NCI-H2196 (cell line): Measurements from ENCODE around the gene ACRBP.
"Not testable (repeated sequence)": the region's sequence is repeated elsewhere in the genome, so short reads cannot be mapped to it uniquely, and the experiment has no call there.

Experiments used
- DNase-seq: peaks from one replicate; lab custom pipeline; 2025; ENCODE audit not compliant: unreplicated experiment; lab: John Stamatoyannopoulos, UW

The ACRBP gene

DNA sequence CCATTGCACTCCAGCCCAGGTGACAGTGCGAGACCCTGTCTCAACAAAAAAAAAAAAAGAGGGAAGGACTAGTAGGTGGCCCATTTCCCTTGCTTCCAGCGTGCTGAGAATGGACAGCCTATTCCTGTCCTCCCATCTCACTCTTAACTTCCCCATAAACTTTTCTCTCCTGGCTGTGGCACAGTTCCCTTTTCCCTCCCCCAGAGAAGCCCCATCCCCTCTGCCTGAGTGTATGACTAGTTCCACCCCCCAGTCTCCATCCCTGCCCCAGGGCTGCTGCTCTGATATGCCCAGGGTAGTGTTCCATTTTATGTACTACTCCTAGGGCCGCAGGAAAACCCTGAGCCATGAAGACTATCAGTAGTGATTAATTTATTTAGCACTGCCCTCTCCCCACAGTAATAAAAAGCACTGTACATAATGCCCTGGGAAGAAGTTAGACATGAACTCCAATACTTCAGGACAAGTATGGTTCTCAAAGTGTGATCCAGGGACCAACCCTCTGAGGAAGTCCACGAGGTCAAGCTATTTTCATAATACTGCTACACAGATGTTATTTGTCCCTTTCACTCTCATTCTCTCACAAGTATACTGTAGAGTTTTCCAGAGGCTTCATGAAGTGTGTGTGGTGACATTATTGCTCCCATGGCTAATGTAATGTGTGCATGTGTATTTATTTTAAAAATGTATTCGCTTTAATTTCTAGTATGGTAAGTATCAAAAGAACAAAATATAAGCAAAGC is 28.6 kb downstream of the ACRBP start:
- DNase-seq: no peak

DNA sequence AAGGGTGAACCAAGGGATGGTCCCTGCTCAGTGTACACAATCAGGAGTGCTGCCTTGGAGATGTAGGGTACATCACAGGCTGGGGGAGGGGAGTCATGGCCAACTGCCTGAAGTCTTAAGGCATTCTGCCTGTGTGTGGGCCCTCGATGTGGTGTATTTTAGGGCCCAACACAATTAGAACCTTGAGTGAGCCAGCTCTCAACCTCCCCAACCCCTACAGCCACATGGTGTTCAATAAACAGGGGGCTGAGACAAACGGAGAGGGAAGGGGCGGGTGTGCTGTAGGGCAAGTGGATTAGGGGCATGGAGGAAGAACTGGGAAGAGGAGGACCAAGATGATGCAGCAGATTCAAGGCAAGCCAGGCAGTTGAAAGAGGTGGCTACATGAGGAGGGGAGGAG is 31.4 kb downstream of the ACRBP start:
- DNase-seq: no peak

DNA sequence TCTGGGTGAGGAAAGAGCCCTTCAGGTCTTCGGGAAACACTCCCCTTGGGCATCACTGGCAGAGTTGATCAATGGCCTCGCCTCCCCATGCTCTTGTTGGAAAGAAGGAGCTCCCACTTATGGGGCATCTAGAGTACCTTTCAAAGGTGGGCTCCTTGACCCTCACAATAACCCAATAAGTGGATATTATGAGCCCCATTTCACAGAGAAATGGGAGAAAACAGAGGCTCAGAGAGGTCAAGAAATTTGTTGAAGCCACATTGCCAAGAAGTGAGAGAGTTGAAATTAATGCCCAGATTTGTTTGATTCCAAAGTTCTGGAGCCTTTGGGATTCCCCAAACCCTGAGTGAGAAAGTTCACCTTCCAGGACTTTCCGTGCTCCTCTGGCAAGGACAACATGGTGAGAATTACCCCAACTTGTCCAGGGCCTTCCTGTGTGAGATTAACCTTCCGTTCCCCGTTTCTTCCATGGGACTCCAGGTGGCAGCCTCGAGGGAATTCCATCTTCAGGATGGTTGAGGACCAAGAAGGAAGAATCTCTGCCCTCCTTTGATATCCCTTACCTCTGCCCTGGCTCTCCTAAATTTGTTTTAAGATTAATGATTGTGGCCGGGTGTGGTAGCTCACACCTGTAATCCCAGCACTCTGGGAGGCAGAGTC is 32.6 kb downstream of the ACRBP start:
- no peak for DNase-seq

DNA sequence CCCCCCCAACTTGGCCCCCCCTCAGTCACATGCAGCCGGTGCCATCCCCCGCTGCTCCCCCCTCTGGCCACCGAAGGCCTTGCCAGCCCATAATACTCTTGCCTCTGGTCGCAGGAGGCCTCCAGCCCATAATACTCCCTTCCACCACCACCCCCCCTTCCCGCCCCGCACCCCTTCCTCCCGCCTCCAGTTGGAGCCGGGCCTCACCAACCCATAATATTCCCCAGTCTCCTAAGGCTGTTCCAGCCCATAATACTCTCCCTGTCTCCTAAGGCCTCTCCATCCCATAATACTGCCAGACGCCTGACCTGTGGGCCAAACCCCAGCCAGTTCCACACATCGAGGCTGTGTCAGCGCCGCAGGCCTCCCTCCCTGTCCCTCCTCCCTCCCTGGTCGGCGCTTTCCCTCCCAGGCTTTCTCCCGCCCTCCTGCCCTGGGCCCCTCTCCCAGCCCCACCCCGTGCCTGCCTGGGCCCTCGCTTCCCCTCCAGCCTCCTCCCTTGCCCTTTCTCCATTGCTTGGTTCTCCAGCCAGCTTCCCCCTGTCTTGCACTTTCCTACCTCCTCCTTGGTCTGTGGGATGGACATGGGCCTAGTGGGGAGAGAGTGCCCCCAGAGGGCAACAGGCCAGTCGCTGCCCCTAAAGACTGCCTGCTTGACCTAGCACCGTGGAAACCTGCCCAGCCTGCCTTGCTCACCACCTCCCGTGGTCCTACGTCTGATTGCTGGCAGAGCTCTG is 33.3 kb downstream of the ACRBP start:
- peak; percentile 82 for DNase-seq

DNA sequence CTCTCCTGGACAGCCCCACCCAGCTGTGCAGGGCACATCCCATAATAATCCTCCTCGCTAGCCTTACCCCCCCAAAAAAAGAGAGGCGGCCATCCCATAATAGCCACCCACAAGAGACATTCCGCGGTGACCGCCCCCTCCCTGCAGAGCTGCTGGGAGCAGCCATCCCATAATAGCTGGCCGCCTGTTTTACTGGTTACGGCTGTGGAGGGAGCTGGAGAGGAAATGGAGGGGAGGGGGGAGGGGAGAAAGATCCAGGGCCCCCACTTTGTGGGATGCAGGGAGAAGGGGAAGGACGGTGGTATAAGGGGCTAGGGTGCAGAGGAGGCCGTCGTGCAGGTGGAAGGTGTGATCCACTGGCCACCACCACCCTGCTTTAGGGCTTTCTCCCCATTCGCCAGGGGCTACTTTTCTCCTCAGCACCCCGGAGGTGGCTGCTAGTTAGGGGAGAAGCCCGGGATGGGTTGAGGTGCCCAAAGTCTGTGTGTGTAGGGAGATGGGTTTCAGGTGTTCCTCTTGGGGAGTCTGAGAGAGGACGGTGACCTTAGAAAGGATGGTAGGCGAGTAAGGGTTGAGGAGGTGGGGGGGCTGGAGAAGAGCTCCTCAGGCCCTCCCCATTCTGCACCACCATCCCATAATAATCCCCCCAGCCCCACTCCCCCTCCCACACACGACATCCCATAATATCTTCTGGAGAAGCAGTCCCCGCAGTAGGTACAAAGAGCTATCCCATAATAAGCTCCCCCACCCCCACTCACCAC is 34.0 kb downstream of the ACRBP start:
- DNase-seq: peak; percentile 87

DNA sequence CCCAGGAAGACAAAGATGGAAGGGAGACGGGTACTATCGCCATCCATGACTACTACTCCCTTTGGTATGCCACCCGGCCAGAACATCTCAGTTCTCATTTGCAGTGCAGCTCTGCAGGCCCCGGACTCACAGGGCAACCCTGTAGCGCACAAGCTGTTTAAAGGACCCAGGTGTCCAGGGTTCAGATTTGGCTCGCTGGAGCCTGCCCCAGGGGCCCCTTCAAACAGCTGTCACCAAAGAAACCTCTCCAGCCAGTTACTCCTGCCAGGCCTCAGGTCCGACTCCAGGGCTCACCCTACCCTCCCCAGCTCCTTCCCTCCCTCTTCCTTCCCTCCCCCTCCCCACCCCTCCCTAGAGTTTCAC is 34.6 kb downstream of the ACRBP start:
- DNase-seq: no peak

DNA sequence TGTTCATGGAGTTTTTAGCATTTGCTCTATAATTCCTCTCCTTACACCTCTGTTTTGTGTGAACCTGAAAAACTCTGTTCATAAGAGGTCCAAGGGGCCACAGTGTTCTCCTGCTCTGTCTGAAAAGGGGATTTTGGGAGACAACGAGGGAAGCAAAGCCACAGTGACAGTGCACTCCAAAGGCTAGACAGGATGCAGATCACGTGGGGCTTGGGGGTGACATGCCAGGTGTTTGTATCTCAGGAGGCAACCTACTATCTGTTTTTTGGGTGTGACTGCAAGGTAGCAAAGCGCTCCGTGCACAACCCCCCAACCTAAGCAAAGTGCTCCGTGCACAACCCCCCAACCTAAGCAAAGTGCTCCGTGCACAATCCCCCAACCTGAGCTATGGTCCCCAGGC is 35.0 kb downstream of the ACRBP start:
- DNase-seq: no peak

DNA sequence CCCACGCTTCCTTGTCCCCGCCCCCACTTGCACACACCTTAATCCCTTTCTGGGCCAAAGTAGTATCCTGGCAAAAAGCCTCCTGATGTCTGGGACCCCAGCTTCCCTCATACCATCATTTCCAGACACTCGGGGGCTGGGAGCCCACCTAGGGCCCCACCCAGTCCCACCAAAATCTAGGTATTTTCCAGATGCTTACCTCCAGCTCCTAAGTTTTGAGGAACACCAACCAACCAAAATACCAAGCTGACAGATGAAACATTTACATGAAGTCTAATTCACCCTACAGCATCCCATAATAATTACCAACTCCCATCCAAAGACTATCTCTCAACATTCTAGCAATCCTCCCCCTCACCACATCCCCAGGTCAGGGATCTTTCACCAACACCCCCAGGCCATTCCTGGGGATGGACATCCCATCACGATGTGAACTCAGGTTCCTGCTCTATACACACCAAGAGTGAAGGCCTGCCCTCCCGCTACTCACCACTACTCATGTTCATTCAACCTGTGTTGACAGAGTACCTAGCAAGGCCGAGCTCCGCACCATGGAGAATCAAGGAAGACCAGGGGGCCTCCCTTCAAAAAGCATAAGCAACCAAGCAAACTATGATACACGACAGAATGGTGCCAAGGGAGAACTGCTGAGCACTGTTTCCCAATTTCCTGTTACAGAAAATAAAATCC is 38.5 kb downstream of the ACRBP start:
- DNase-seq: no peak

DNA sequence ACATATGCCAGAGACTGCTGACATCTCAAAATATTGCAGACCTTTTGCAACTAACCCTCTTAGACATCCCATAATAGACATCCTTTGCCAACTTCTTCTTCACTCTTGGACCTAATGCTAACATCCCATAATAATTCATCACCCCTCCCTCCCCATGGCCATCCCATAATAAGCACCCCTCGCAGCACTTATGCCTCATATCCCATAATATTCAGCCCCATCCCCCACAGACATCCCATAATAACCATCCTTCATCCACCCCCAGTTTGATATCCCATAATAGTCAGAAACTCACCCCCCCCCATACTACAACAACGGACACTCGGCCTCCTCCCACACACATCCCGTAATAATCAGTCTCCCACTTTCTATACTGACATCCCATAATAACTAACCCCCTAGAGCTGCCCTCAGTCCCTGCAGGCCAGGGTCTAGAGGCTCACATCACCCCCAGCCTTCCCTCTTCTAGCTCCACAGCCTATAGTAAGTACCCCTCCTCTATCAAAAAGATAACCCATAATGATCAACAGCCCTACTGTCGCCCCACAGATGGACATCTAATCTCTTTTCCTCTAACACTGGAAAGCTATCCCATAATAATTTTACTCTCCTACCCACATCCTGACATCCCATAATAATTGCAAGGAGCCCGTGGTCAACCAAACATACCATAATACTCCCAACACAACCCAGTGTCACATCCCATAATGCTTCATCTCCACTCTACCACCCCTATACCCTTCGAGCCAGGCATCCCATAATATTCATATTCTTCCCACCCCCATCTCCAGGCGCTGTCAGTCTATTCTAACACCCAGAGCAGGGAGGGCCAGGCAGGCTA is 39.3 kb downstream of the ACRBP start:
- peak; percentile 82 for DNase-seq

DNA sequence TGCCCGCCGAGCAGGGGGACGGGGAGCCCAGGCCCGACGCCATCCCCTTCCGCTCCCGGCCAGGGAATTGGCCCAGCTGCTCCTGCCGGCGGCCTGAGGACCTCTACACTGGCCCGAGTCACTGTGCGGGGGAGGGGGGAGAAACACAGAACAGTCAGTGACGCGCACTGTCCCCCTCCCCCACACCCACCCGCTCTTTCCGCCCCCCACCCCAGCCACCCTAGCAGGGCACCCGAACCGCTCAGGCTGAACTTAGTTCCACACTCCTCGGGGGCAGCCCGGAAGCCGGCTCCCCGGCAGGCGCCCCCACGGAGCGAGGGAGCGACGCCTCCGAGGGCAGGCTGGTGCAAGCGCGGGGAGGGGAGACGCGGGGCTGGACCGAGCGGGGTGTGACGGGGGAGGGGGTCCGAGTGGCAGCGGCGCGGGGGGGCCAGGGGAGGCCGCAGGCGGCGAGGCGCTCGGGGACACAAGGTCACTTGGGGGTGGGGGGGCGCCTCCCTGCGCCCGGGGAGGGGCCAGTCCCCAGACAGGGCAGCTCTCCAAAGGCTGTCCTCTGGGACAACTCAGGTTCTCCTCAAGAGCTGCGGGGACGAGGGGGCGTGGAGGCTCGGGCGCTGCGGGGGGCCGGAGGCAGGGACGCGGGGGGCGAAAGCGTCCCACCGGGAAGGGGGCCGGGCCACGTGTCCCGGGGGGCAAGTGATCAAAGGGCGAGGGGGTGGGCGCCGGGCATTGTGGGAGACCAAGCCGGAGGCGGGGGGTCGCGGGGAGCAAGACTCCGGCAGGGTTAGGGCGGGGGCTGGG is 40.7 kb downstream of the ACRBP start:
- DNase-seq: no peak

DNA sequence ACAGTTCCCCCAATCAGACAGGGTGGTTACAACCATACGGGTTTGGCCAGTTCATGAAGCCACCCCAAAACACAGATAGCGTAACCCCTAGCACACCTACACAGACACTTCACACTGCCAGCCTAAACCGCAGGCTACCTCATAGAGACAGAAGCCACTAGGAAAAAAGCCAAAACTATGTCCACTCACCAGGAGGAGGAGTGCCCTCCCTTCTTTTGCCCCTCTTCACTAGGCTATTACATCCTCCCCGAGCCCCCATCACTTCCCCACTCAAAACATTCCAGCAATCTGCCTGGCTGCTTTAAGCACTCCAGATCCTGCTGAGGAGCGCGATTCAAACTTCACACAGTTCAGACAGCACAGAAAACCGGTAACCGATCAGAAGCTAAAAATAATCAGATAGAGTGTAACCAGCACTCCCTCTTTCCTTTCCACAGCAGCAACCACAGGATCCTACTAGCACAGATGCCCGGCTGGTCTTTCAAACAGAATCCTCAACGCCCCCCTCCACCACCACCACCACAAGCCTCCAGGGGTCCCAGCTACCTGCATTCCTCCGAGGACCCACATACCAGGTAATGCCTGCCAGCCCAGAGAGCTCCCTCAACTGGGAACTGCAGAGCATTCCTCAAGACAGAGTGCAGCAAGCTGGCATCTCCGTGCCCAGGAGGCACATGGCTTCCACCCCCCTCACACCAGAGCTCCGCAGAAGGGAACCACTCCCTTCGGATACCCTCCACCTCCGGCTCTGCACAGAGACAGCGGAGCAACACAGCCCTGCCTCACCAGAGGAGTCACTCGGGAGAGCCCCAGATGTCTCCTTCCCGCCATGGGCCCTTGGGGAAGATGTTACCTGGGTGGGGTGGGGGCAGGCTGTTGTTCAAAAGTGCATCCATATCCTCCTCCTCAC is 41.6 kb downstream of the ACRBP start:
- DNase-seq: no peak

DNA sequence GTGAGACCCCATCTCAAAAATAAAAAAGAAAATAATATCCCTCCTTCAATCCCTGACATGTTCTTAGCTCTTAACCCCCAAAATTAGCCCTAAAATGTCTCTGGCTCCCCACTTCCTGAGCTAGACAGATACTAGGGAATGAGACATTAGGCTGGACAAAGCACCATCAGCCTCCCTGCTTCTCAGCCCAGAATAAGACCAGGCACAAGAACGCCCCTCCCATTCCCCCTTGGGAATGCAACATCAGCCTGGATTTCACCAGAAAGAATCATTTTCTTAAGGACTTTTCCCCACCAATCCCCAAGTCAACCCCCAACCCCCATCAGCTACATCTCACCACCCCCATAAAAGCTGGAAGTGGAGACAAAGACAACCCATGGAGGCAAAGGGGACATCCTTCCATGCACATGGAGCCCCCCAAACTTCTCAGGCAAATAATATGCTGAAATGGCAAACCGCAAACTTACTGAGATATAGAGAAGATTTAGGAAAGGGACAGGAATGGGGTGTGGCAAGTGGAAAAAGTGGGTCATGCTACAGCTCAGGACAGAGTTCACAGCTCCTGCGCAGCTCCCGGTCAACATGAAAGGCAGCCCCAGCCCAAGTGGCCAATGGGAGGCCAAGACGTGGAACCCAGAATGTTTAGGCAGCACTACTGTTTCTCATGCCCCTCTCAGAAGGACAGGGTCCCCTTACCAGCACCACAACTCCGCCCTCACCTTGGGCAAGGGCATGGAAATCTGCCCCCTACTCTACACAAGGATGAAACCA is 42.8 kb downstream of the ACRBP start:
- DNase-seq: no peak

DNA sequence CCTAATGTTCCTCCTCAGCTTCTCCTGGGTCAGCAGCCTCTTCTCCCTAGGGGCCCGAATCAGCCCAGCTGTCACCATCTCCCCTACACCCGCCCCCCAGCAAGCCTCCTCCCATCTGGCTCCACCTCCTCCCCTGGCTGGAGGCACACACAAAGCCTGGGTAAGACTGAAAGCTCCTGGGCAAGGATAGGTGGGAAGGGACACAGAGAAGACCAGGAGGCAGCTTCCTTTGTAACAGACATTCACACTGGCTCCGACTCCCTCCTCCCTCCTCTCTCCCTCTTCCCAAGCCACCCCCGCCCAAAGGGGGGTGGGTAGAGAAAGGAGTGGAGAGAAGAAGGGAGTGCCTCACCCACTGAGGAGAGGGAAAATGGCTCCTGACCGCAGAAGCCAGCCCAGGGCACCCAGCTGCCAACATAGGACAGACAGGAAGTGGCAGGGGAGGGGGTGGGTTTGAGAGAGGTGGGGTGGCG is 44.1 kb downstream of the ACRBP start:
- DNase-seq: peak; percentile 53

DNA sequence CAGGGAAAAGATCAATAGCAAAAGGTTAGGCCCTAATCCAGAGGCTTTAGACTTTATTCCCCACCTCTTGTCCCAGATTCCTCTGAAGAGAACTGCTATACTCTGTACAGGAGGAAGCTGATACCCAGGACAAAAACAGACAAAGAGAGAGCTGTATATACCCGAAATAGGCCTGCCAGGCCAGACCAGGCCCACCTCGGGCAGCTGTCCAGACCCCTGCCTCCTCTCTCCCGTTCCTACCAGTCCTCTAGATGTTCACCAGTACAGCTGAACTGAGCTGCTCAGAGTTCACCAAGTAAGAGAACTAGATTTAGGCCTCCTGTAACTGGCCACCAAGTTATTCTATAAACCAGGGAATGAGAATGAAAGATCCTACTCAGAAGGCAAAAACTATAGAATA is 44.7 kb downstream of the ACRBP start:
- DNase-seq: no peak

DNA sequence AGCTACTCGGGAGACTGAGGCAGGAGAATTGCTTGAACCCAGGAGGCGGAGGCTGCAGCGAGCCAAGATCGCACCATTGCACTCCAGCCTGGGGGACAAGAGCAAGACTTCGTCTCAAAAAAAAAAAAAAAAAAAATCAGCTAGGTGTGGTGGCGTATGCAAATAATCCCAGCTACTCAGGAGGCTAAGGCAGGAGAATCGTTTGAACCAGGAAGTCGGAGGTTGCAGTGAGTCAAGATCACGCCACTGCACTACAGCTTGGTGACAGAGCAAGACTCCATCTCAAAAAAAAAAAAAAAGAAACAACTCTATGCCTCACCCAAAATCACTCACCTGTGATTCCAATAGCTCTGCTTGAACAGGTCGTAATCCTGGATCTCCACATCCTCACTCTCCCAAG is 51.6 kb downstream of the ACRBP start:
- DNase-seq: not testable (repeated sequence)

DNA sequence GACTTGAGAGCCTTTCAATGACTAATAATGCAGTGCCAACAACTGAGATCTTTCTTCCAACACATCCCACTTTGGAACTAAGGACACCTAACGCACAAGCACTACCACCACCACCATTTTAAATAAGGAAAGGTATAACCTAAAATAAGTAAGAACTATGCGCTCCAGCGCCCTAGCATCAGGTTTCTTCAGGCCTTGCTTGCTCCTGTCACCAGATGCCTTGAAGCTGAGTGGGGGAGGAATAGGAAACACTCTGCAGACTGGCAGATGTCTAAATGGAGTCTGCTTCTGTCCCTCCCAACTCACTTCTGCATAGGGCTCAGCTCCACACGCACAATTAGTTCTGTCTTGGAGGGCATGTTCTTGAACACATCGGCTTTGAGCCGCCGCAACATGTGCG is 55.1 kb downstream of the ACRBP start:
- no peak for DNase-seq
